ENCODE results near the gene CD22.
"Not testable (repeated sequence)": the region's sequence is repeated elsewhere in the genome, so short reads cannot be mapped to it uniquely, and the experiment has no call there.

CD22 gene

DNA sequence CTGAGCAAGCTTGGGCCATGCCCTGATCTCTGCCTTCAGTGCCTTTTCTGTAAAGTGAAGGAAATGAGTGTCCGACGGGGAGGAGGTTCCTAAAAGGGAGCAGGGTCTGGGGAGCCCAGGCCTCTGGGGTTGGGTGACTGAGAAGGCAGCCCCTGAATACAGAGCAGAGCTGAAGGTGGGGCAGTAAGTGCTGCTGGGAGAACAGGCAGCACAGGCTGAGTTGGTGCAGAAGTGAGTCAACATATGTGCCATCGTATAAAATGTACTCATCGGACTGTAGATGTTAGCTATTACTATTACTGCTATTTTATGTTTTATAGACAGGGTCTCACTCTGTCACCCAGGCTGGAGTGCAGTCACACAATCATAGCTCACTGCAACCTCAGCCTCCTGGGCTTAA lies 47.7 kb upstream of the CD22 start:
- Histone ChIP-seq H3K9me2 (replicated peaks; ENCODE audit: low read depth, low read length) (no peaks in the 10 kb centered on the region), H3K36me3 (ENCODE audit: insufficient read depth, low read length) (no peaks in the 10 kb centered on the region; the same call in 1 of the 2 replicates), H4K20me1 (ENCODE audit: insufficient read depth, low read length, poor library complexity, severe bottlenecking) (no peaks in the 10 kb centered on the region), H3K9ac (ENCODE audit: low read depth, low read length, poor library complexity, severe bottlenecking) (no peak overlapping the region), H3K79me2 (ENCODE audit: insufficient read depth, low read length) (no peaks in the 10 kb centered on the region), H3F3A (ENCODE audit: low read depth) (no peaks in the 10 kb centered on the region), H3K27me3 (ENCODE audit: insufficient read depth, low read length, poor library complexity, severe bottlenecking) (no peaks in the 10 kb centered on the region), H2AFZ (ENCODE audit: low read length) (no peak overlapping the region), H3K4me3 (ENCODE audit: low read length, poor library complexity, severe bottlenecking) (no peak overlapping the region), H3K4me1 (ENCODE audit: insufficient read depth, low read length, poor library complexity, severe bottlenecking) (no peaks in the 10 kb centered on the region), H3K9me3 (ENCODE audit: insufficient read depth, low read depth, low read length) (no peaks in the 10 kb centered on the region), H3K4me2 (ENCODE audit: low read depth, low read length, poor library complexity, severe bottlenecking) (no peak overlapping the region)
- TF ChIP-seq CTCF (conservative IDR thresholded peaks at IDR 0.05; ENCODE audit: low read length) = no peak
- TF ChIP-seq EZH2phosphoT487 (IDR thresholded peaks at IDR 0.05; ENCODE audit: borderline replicate concordance) = no peak

DNA sequence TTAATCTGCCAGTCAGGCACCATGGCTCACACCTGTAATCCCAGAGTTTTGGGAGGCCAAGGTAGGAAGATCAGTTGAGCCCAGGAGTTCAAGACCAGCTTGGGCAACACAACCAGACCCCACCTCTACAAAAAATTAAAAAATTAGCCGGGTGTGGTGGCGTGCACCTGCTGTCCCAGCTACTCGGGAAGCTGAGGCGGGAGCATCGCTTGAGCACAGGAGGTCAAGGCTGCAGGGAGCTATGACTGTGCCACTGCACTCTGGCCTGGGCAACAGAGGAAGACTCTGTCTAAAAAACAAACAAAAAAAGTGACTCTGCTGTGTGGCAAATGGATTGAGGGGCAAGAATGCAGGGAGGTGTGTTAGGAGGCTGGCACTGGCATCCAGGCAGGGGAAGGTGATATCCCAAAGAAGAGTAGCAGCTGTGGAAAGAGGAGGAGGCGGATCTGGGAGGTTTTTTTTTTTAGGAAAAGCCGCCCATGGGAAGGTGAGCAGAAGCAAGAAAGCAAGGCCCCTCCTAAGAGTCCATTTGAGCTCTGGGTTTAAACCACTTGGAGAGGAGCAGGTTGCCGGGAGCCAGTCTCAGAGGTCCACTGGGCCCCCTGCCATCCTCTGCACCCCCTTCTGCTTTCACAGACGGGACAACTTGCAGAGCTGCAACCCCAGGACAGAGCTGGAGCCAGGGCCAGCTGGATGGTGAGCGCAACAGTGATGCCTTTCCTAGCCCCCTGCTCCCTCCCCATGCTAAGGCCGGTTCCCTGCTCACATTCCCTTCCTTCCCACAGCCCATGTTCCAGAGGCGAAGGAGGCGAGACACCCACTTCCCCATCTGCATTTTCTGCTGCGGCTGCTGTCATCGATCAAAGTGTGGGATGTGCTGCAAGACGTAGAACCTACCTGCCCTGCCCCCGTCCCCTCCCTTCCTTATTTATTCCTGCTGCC lies 44.6 kb upstream of the CD22 start:
- Histone ChIP-seq H3K27me3 (ENCODE audit: insufficient read depth, low read length, poor library complexity, severe bottlenecking) (no peaks in the 10 kb centered on the region), H3K9me2 (replicated peaks; ENCODE audit: low read depth, low read length) (no peaks in the 10 kb centered on the region), H3F3A (ENCODE audit: low read depth) (no peaks in the 10 kb centered on the region), H3K9ac (ENCODE audit: low read depth, low read length, poor library complexity, severe bottlenecking) (no peak overlapping the region), H3K9me3 (ENCODE audit: insufficient read depth, low read depth, low read length) (no peaks in the 10 kb centered on the region), H3K4me2 (ENCODE audit: low read depth, low read length, poor library complexity, severe bottlenecking) (no peak overlapping the region), H2AFZ (ENCODE audit: low read length) (no peak overlapping the region), H4K20me1 (ENCODE audit: insufficient read depth, low read length, poor library complexity, severe bottlenecking) (no peaks in the 10 kb centered on the region), H3K4me3 (ENCODE audit: low read length, poor library complexity, severe bottlenecking) (no peak overlapping the region), H3K79me2 (ENCODE audit: insufficient read depth, low read length) (no peaks in the 10 kb centered on the region), H3K4me1 (ENCODE audit: insufficient read depth, low read length, poor library complexity, severe bottlenecking) (no peaks in the 10 kb centered on the region), H3K36me3 (ENCODE audit: insufficient read depth, low read length) (no peaks in the 10 kb centered on the region)
- TF ChIP-seq EZH2phosphoT487 (IDR thresholded peaks at IDR 0.05; ENCODE audit: borderline replicate concordance) (no peak), CTCF (conservative IDR thresholded peaks at IDR 0.05; ENCODE audit: low read length) (no peak)

GRCh38 chr19:35285095-35285449 lies 43.9 kb upstream of the CD22 start:
- no peaks in the 10 kb centered on the region for H3F3A ChIP-seq (ENCODE audit: low read depth)
- no peak overlapping the region for H3K9ac ChIP-seq (ENCODE audit: low read depth, low read length, poor library complexity, severe bottlenecking)
- no peaks in the 10 kb centered on the region for H4K20me1 ChIP-seq (ENCODE audit: insufficient read depth, low read length, poor library complexity, severe bottlenecking)
- no peaks in the 10 kb centered on the region for H3K27me3 ChIP-seq (ENCODE audit: insufficient read depth, low read length, poor library complexity, severe bottlenecking)
- H3K4me2 ChIP-seq (ENCODE audit: low read depth, low read length, poor library complexity, severe bottlenecking) = no peak overlapping the region
- H3K36me3 ChIP-seq (ENCODE audit: insufficient read depth, low read length) = no peaks in the 10 kb centered on the region
- no peak overlapping the region for H3K4me3 ChIP-seq (ENCODE audit: low read length, poor library complexity, severe bottlenecking)
- no peaks in the 10 kb centered on the region for H3K9me2 ChIP-seq (replicated peaks; ENCODE audit: low read depth, low read length)
- H3K9me3 ChIP-seq (ENCODE audit: insufficient read depth, low read depth, low read length) = no peaks in the 10 kb centered on the region
- TF ChIP-seq EZH2phosphoT487 (IDR thresholded peaks at IDR 0.05; ENCODE audit: borderline replicate concordance) (no peak), CTCF (conservative IDR thresholded peaks at IDR 0.05; ENCODE audit: low read length) (no peak)
- H3K4me1 ChIP-seq (ENCODE audit: insufficient read depth, low read length, poor library complexity, severe bottlenecking) = no peaks in the 10 kb centered on the region
- no peak overlapping the region for H2AFZ ChIP-seq (ENCODE audit: low read length)
- no peaks in the 10 kb centered on the region for H3K79me2 ChIP-seq (ENCODE audit: insufficient read depth, low read length)

DNA sequence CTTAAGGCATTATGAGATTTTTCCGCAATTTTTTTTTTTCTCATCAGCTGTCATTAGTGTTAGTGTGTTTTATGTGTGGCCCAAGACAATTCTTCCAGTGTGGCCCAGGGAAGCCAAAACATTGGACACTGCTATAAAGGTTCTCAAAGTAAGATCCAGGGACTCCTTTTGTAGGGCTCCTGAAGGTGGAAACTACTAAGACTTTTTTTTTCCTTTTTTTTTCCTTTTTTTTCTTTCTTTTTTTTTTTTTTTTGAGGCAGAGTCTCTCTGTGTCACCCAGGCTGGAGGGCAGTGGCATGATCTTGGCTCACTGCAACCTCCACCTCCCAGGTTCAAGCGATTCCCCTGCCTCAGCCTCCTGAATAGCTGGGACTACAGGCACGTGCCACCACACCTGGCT lies 43.5 kb upstream of the CD22 start:
- H3K4me1 ChIP-seq (ENCODE audit: insufficient read depth, low read length, poor library complexity, severe bottlenecking); H4K20me1 ChIP-seq (ENCODE audit: insufficient read depth, low read length, poor library complexity, severe bottlenecking); H3K79me2 ChIP-seq (ENCODE audit: insufficient read depth, low read length); H3K9me3 ChIP-seq (ENCODE audit: insufficient read depth, low read depth, low read length); H3K36me3 ChIP-seq (ENCODE audit: insufficient read depth, low read length); H3K9me2 ChIP-seq (replicated peaks; ENCODE audit: low read depth, low read length); H3K4me3 ChIP-seq (ENCODE audit: low read length, poor library complexity, severe bottlenecking); H3F3A ChIP-seq (ENCODE audit: low read depth); H3K4me2 ChIP-seq (ENCODE audit: low read depth, low read length, poor library complexity, severe bottlenecking); H3K9ac ChIP-seq (ENCODE audit: low read depth, low read length, poor library complexity, severe bottlenecking); H2AFZ ChIP-seq (ENCODE audit: low read length); H3K27me3 ChIP-seq (ENCODE audit: insufficient read depth, low read length, poor library complexity, severe bottlenecking): not testable (repeated sequence)

DNA sequence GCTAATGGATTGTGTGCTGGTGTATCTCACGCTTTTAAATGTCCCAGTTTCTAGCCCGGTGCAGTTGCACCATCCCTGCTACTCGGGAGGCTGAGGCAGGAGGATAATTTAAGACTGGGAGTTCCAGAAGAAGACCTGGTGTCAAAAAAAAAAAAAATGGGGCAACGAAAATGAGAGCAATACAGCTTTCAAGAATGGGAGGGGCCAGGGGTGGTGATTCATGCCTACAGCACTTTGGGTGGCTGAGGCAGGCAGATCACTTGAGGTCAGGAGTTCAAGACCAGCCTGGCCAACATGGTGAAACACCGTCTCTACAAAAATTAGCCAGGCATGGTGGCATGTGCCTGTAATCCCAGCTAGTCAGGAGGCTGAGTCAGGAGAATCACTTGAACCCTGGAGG lies 42.9 kb upstream of the CD22 start:
- not testable (repeated sequence) for H3K4me3 ChIP-seq (ENCODE audit: low read length, poor library complexity, severe bottlenecking); H3K27me3 ChIP-seq (ENCODE audit: insufficient read depth, low read length, poor library complexity, severe bottlenecking); H3K9me2 ChIP-seq (replicated peaks; ENCODE audit: low read depth, low read length); H3K36me3 ChIP-seq (ENCODE audit: insufficient read depth, low read length); H3K9ac ChIP-seq (ENCODE audit: low read depth, low read length, poor library complexity, severe bottlenecking); H3K79me2 ChIP-seq (ENCODE audit: insufficient read depth, low read length); H3F3A ChIP-seq (ENCODE audit: low read depth); H3K4me2 ChIP-seq (ENCODE audit: low read depth, low read length, poor library complexity, severe bottlenecking); H3K9me3 ChIP-seq (ENCODE audit: insufficient read depth, low read depth, low read length); H3K4me1 ChIP-seq (ENCODE audit: insufficient read depth, low read length, poor library complexity, severe bottlenecking); H4K20me1 ChIP-seq (ENCODE audit: insufficient read depth, low read length, poor library complexity, severe bottlenecking); H2AFZ ChIP-seq (ENCODE audit: low read length)
